AG04450 (cell line): ENCODE results near the gene GNG8. TPM values are rescaled to one million over a fixed set of nuclear protein-coding genes. Genes with fewer than 3 reads are reported as not detected.
"Not testable (repeated sequence)": the region's sequence is repeated elsewhere in the genome, so short reads cannot be mapped to it uniquely, and the experiment has no call there.

Experiments used
- CTCF ChIA-PET: fragments of 300-600, 350-600 bp; formaldehyde crosslinking; extraction: SDS; loops from one replicate; lab custom pipeline; 2022; ENCODE audit warnings: antibody characterized with exemption, inconsistent platforms; lab: Charles Lee
- POLR2A ChIA-PET: fragments of 350-600 bp; formaldehyde crosslinking; extraction: SDS; loops from one replicate; lab custom pipeline; 2021; ENCODE audit warnings: antibody characterized with exemption, inconsistent platforms; lab: Yijun Ruan, JAX
- DNase-seq: peaks from one replicate; pipeline ENCODE4 v3.0.0-alpha.2; 2011; ENCODE audit warnings: low read depth, low spot score
- H3K27ac ChIP-seq: one replicate; pipeline ENCODE4 v1.5.1; 2012; ENCODE audit warnings: low read depth, low read length, control low read depth
- H3K27me3 ChIP-seq: one replicate; pipeline ENCODE4 v1.6.0; 2012; ENCODE audit warnings: low read length; ENCODE audit not compliant: control insufficient read depth, insufficient read depth
- H3K4me3 ChIP-seq: 2 replicates; pipeline ENCODE4 v1.5.1; 2011; ENCODE audit warnings: mild to moderate bottlenecking, low read depth, low read length, control low read depth
- H3K9me3 ChIP-seq: 2 replicates; pipeline ENCODE4 v1.5.1; 2012; ENCODE audit warnings: low read length; ENCODE audit not compliant: control insufficient read depth, insufficient read depth
- CTCF ChIP-seq: IDR thresholded peaks from 2 replicates; pipeline ENCODE4 v1.5.1; 2011; ENCODE audit warnings: low read depth, low read length, control low read depth, inconsistent platforms
- polyA plus RNA-seq: library from polyadenylated mRNA; depleted of rRNA; stranded (reverse); fragments of >200 nt; gene quantifications from 2 replicates; pipeline ENCODE4 v1.2.3, GENCODE V29; 2011

GNG8 gene
- polyA plus RNA-seq, 1 experiment = not detected

DNA sequence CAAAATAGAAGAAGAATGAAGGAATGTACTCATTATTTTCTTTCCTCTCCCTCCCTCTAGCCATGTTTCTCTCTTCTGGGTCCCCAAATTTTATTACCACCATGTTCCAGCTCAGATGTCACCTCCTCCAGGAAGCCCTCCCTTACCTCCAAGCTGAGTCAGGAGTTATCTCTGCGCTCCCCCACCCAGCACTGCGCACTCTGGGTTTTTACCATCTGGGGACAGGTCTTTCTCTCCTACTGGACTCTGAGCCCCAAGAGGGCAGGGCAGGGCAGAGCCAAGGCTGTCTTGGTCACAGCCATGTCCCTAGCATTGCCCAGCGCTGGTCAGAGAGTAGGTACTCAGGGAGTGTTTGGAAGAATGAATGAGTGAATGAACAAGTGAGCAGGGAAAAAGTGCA, 2.9 kb downstream of the GNG8 start:
- no peak for DNase-seq
- no peak overlapping the region for H3K4me3 ChIP-seq
- TF ChIP-seq CTCF = no peak
- ChIA-PET CTCF (no interaction called here), POLR2A (no interaction called here)
- peaks cover 7% of the 10 kb centered on the region for H3K27me3 ChIP-seq
- peaks cover 4% of the 10 kb centered on the region; the same call in 1 of the 2 replicates for H3K9me3 ChIP-seq
- no peak overlapping the region for H3K27ac ChIP-seq

DNA sequence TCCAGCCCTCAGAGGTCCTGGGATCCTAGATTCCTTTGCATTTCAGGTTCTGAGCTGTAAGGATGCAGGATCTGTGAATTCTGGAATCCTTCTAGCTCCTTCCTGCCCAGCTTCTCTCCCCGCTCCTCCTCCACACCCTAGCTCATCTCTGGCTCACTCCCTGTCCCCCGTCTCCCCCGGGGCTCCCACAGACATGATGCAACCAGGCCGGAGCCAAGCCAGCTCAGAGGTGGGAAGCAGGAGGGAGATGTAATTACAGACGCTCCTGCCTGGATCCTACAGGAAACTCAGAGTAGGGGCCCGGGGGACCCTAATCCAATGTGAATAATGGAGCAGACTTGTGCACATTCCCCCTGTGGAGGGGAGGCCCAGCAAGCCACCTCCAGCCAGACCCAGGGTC, 4.5 kb downstream of the GNG8 start:
- Histone ChIP-seq H3K9me3 (peaks cover 4% of the 10 kb centered on the region; the same call in 1 of the 2 replicates), H3K4me3 (no peak overlapping the region), H3K27me3 (peaks cover 7% of the 10 kb centered on the region), H3K27ac (no peak overlapping the region)
- DNase-seq = no peak
- no peak for TF ChIP-seq CTCF
- ChIA-PET POLR2A (interaction anchor here (0.8 to 1.4 kb wide), 2 partner anchors 15 to 30 kb away, joined by 4 to 6 read pairs; partner anchors contain the start of gene DACT3), CTCF (interaction anchor here (0.6 to 2.6 kb wide), 6 partner anchors 15 to 209 kb away, joined by 3 to 14 read pairs (median 4); partner anchors contain the start of gene DACT3)

- CTCF ChIA-PET = interaction anchor here (1.0 to 2.6 kb wide), 4 partner anchors 14 to 31 kb away, joined by 3 to 14 read pairs (median 8); partner anchors contain the start of gene DACT3
Observed at GRCh38 chr19:46630586-46631205, 5.3 kb downstream of the GNG8 start.

GRCh38 chr19:46629546-46630025, 6.4 kb downstream of the GNG8 start:
- peaks cover 4% of the 10 kb centered on the region; the same call in 1 of the 2 replicates for H3K9me3 ChIP-seq
- no peak overlapping the region for H3K27ac ChIP-seq
- DNase-seq = no peak
- ChIA-PET CTCF (interaction anchor here (2.0 kb wide), 1 partner anchor 33 kb away, joined by 7 read pairs; no protein-coding TSS in a partner anchor), POLR2A (no interaction called here)
- no peaks in the 10 kb centered on the region for H3K27me3 ChIP-seq
- H3K4me3 ChIP-seq = no peak overlapping the region
- TF ChIP-seq CTCF = no peak

More at GRCh38 chr19:46630586-46631205, 5.3 kb downstream of the GNG8 start:
- Histone ChIP-seq H3K27me3 (peaks cover 6% of the 10 kb centered on the region), H3K9me3 (peaks cover 4% of the 10 kb centered on the region; the same call in 1 of the 2 replicates), H3K4me3 (no peak overlapping the region), H3K27ac (no peak overlapping the region)
- no peak for TF ChIP-seq CTCF
- POLR2A ChIA-PET = interaction anchor here (0.8 to 1.4 kb wide), 2 partner anchors 14 to 31 kb away, joined by 4 to 6 read pairs; partner anchors contain the start of gene DACT3
- no peak for DNase-seq

DNA sequence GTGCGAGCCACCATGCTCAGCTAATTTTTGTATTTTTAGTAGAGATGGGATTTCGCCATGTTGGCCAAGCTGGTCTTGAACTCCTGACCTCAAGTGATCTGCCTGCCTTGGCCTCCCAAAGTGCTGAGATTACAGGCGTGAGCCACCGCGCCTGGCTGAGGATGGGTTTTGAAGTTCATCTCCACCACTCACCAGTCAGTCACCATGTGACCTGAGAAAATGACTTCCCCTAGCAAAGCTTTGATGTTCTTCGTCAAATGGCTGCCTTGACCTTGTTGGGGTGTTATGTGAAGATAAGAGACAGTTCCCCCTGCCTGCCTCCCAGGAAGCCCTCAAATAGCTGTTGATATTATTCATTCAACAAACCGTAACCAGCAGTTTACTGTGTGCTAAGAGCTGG, 7.0 kb downstream of the GNG8 start:
- POLR2A ChIA-PET = interaction anchor here (0.9 to 1.3 kb wide), 2 partner anchors 12 to 32 kb away, joined by 3 read pairs; partner anchors contain the start of gene DACT3

More for the DNA sequence above, 7.0 kb downstream of the GNG8 start:
- H3K4me3 ChIP-seq, H3K9me3 ChIP-seq, H3K27ac ChIP-seq, DNase-seq, H3K27me3 ChIP-seq: not testable (repeated sequence)
- CTCF ChIA-PET = interaction anchor here (0.7 to 2.0 kb wide), 2 partner anchors 32 to 33 kb away, joined by 5 to 7 read pairs; partner anchors contain the start of gene DACT3
